HG03175 (cell line): ENCODE data around the gene RHBDD3.

Experiments used
- ATAC-seq: cut with Tn5 transposase; IDR thresholded peaks from one replicate; pipeline ENCODE4 v1.9.1; 2021; ENCODE audit warnings: mild to moderate bottlenecking, moderate library complexity; ENCODE audit not compliant: unreplicated experiment

RHBDD3 gene

DNA sequence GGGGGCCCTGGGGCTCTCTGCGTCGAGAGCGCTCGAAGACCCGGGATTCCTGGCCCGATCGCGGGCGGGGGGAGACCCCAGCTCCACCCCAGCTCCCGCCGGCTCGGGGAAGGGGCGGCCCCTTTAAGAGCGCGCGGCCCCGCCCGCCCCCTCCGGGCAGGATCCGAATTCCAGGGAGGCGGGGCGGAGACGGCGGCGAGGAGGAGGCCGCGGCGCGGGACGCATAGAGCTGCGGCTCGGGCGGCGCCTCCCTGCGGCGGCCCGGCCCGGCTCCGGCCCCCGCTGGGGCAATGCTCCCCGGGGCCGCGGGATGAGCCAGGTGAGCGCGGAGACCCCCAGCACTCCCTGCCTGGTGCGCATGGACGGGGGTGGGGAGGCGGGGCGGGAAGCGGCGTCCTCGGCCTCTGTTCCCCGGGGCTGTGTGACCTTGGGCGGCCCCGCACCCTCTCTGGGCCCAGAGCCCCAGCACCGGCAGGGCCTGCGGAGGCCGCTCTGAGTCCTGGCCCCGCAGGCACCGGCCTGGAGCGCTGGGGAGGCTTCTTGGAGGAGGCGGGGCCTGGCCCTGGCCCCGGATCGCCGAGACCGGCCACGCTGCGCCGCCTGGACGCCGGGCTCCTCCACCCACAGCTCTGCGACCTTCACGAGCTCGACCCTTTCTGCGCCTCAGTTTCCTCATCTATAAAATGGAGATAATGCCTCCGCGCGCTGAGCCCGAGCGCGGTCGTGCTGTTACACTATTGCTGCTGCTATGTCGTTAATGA, 39.2 kb upstream of the RHBDD3 start:
- ATAC-seq, result no peak

DNA sequence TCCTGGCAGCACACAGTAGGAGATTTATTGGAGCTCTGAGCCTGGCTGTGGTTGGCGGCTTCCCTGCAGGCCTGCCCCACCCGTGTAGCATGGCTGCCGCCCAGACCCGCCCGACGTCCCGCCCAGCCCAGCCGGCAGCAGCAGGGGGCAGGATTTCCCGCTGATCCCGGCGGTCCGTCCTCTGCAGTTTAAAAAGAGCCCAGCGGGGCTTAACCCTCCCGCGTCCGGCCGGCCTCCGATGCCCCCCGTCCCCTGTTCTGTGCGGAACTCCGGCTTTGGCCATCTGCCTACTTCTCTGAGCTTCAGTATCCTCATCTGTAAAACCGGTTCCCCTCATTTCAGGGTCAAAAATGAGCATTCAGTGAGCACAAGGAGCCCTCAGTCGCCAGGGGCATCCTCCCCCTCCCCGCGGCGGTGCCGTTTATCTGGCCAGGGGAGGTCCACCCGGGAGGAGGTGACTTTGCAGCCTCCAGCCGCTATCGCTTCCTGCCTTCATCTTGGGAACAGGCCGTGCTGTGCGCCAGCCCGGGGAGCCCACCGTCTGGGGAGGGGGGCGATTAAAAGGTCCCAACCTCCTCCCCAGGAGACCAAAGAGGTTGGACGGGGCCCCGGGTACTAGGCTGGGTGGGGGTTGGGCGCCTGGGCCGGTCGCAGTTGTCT, 38.5 kb upstream of the RHBDD3 start, which contains the start of gene GAS2L1:
GAS2L1 (plus strand) TSS at position 476 of the 660 bp plus-strand sequence. CDS start 1,456 bp downstream, outside the sequence.
- ATAC-seq, result no peak

DNA sequence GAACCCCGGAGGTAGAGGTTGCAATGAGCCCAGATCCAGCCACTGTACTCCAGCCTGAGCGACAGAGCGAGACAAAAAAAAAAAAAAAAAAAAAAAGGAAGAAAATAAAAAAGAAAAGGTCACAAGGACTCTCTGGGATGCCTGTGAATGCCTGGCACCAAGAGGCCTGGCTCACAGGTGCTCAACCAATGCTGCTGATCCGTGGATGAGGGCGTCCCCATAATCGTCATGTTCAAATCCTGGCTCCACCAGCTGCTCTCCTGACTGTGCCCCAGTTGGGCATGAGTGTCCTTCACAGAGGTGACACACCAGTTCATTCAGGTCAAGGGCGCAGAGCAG, 38.0 kb upstream of the RHBDD3 start:
- ATAC-seq, result no peak

DNA sequence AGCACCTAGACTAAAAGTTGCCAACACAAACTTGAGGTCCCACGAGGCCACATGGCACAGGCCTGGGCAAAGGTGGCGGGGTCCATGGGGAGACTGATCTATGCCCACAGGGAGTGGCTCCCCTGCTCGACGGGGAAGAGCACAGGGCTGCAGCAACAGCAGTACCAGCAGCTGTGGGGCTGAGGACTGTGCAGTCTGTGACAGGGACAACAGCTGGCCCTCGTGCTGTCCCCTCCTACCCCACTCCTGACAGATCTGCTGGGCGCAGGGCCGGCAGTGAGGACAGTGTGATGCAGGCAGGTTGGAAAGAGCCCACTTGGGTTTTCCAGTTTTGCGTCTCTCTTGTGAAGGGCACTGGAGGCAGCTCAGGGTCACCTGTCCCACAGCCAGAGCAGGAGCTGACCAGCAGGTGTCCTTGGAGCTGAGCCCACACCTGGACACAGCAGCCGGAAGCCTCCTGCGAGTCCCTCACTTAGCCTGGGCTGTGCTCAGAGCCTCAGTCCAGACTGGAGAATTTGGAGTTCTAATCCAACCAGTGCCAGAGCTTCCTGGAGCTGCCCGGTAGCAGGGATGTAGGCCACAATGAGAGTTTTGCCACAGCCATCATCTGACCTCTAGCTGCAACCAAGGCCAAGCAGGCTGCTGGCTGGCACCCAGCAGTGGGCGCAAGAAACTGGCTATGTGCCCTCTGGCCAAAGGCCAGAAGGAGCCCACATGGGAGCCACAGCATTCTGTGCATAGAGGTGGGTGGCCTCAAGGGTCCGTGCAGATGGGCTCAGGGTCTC, 35.1 kb upstream of the RHBDD3 start:
- ATAC-seq, result no peak

DNA sequence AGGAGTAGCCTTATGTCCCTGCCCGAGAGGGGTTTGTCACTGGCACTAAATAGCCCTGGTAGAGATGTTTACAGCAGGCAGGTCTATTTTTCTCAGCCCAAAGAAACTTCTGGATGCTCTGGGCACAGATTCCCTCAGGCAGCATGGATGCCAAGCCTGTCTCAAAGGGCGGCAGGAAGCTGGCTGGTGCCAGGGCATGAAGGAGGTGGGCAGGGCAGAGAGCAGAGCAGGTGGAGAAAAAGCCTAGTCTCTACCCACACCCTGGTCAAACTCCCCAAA, 34.6 kb upstream of the RHBDD3 start:
- ATAC-seq, result no peak

DNA sequence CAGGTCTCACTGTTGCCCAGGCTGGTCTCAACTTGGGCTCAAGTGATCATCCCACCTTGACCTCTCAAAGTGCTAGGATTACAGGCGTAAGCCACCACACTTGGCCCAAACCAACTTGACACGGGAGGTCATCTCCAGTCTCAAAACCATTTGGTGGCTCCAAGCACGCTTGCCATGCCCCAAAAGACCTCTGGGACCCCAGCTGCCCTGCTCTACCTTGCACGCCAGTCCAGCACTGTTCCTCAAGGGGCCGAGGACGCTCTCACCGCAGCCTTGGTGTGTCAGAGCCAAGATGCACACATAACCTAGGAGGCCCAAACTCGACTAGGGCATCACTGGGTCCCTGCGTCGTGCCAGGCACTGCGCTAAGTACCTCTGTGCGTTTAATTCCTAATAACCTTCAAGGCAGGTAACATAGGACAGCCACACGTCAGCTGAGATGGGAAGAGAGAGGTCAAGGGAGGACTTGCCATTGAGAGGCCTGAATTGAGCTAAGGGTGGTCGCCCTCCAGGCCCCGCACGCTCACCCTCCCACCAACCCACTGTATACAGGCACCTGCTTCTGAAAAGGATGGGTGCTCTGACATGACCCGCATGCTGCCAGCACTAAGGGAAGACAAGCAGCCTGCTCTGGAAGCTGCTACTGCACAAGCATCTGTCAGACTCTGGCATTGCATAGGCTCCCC, 34.1 kb upstream of the RHBDD3 start:
- no peak for ATAC-seq

DNA sequence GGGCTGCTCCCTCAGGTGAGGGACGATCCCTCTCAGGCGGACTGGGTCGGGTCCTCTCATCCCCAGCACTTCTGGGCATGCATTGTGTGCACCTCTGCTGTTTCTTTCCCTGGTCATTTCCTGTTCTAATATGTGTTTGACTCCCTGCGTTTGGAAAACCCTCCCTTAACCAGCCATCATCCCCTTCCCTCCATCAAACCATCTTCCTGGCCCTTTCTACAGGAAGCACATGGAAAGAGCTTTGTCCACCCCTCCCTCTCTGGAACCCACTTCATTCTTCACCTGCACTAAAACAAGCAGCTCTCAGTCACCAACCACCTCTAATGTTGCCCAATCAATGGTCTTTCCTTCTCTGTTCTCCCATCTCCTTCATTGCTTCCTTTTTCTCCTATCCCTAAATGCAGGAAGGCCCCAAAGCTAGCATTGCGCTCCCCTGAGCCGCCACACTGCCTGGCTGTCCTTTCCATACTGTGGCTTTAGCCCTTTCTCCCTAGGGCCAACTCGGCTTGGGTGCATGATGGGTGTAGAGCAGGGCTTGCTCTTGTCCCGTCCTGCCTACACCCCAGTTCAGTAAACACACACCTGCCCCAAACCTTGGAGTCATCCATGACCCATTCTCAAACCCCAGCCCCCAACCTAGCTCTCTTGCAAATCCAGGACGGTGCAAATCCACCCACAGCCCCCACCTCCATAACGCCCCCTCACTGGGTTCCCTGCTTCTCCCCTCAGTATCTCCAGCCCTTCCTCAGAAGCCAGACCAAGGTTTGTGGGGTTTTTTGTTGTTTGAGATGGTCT, 33.2 kb upstream of the RHBDD3 start:
- ATAC-seq, result no peak

DNA sequence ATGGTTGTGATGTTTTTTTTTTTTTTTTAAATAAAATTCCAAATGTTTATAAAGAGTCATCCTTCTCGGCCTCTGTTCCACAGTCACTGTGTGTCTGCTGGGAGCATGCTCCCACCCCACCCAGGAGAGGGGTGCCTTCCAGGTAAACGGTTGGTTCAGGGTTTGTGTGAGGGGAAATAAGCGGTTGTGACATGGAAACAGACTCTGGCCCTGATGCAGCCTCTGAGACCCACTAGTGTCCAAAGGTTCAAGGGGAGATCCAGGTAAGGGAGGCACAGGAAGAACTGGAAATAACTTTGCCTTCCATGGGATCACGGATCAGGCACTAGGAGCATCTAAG, 32.7 kb upstream of the RHBDD3 start:
- no peak for ATAC-seq

DNA sequence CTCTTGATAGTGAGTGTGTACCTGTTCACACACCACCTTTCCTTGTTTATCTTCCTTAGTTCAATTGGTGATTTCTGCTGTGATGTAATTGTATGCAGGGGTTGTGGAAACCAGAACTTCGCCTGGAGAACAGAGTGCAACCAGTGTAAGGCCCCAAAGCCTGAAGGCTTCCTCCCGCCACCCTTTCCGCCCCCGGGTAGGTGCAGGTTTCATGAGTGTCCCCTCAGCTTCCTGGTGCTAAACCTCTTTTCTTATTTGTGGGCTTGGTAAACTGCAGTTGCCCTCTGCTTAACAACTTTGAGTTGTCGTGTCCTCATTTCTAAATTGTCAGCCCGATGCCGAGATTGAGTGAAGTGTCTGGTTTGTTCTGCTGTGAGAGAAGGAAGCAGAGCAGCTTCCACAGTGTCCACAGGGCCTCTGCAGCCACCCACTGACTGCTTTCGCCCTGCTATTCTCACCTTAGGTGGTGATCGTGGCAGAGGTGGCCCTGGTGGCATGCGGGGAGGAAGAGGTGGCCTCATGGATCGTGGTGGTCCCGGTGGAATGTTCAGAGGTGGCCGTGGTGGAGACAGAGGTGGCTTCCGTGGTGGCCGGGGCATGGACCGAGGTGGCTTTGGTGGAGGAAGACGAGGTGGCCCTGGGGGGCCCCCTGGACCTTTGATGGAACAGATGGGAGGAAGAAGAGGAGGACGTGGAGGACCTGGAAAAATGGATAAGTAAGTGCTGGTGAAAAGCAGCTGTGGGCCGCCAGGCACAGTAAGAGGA, 31.5 kb upstream of the RHBDD3 start:
- ATAC-seq, result no peak

DNA sequence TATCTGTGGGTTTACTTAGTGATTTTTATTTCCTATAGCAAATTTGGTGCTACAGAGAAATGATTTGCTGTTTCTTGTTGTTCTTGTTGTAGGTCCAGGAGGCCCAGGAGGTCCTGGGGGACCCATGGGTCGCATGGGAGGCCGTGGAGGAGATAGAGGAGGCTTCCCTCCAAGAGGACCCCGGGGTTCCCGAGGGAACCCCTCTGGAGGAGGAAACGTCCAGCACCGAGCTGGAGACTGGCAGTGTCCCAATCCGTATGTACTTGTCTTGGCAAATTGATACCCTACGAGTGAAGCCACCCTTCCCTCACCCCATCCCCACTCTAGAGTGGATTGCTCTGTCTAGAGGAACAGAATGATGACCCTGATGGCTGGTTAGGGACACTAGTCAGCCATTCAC, 30.9 kb upstream of the RHBDD3 start:
- ATAC-seq, result no peak

DNA sequence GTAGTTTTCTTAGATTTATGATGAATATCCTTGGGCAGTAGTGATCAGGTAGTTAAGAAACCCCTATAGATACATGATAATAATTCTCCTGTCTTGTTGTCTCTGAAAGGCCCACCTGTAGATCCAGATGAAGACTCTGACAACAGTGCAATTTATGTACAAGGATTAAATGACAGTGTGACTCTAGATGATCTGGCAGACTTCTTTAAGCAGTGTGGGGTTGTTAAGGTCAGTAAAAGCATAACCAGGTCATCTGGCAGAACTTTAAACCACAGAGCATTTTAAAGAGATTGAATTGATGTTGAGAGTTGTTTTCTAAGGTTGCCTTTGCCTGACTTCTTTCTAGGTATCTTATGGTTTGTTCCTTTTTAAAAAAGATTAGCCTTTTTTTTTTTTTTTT, 24.6 kb upstream of the RHBDD3 start:
- no peak for ATAC-seq

DNA sequence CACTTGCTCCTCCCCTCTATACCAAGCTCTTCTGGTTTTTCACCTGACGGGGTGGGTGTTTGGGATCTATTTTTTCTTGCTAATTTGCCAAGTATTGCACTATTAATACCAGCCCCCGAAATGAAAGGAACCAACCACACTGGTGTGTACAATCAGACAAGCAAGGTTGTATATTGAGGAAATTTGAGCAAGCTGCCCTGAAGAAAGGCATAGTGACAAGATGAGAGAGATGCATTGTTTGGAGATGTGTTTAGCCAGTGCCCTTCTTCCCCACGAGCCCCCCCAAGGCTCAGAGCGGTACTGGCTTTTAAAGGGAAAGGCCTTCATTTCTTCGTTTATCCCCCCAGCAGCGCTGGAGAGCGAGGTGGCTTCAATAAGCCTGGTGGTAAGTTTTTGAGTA, 23.4 kb upstream of the RHBDD3 start:
- ATAC-seq, result no peak

DNA sequence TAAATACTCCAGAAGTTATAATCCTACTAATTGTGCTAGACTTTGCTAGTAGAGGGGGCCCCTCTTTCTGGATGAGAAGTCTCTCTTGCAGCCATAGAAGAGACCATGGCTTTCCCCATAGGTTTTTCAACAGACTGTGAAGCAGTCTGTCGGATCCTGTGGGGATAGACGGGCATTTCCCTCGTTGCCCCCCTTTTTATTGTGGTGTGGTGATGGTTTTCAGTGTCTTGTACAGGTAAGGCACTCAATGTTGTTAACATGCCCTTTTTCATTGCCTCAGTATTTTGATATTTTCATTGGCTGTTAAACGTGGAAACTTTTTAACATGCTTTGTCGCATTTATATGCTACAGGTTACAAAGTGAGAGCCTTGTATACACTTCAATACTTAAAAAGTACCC, 22.3 kb upstream of the RHBDD3 start:
- no peak for ATAC-seq

DNA sequence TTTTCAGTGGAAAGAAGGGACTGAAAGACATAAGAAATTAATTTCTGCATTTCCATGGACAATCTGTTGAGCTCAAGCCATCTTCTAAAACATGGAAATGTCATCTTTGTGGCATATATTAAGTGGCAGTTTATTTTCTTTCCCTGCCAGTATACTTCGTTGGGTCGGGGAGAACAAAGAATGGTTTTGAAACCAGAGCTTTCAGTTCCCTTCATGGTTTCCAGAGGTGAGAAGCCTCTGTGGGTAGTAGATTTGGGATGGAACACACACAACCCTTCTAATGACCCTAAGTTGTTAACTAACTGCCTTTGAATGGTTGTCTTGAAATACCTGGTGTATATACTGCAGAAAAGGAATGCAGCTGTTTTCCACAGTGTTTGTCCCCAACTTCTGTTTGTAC, 21.1 kb upstream of the RHBDD3 start:
- no peak for ATAC-seq

DNA sequence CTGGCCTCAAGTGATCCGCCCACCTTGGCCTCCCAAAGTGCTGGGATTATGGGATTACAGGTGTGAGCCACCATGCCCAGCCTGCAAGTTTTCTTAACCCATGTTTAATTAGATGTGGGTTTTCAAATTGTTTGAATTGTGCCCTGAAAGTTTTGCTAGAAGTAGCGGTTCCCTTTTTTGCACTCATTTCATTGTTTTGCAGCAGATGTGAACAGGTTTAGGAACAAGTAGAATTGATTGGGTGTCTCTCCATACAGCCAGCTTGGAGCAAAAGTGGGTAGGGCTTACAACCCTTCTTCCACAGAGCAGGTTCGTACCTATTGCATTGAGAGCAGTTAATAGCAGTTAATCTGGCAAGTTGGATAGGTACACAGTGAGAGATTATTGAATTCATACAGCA, 16.4 kb upstream of the RHBDD3 start:
- ATAC-seq, result no peak

DNA sequence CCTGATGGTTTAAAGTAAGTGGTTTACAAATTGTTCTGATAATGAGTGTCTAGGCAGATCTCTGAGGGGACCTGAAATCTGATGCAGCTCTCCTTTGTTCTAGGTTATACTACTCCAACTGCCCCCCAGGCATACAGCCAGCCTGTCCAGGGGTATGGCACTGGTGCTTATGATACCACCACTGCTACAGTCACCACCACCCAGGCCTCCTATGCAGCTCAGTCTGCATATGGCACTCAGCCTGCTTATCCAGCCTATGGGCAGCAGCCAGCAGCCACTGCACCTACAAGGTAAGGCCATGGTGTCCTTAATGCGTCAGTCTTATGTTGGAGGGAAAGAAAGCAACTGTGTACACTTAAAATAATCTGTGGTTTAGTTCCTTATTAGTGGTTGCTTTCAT, 10.1 kb upstream of the RHBDD3 start:
- no peak for ATAC-seq

DNA sequence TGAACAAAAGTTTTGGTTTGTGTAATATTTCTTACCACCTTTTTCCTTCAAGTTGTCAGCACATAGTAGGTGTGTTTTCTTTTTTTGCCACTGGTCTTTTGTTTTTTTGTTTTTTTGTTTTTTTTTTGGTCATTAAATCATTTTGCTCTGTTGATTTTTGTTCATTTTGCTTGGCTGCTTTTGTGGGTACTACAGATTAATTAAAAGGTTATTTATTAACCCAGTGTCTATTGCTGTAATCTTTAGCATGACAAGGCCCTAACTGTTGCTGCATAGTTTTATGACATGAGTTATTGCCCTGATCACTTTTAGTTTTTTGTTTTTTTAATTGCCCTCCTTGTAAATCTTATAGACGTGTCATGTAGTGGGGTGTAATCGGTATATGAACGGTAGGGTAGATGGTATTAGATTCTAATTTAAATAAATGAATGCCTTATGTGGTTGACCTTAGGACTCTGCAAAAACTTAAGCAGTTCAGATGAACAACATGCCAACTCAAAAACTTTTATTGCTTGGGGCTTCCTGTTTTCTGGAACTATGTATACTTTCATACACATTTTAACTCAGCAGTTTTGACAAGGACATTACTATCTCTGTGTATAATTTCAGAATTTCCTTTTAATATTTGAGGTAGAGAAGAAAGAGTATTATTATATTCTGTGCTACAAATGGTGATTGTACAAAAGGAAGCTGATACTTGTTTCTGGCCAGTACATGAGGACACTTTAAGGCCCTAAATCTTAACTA, 8.2 kb upstream of the RHBDD3 start:
- no peak for ATAC-seq

DNA sequence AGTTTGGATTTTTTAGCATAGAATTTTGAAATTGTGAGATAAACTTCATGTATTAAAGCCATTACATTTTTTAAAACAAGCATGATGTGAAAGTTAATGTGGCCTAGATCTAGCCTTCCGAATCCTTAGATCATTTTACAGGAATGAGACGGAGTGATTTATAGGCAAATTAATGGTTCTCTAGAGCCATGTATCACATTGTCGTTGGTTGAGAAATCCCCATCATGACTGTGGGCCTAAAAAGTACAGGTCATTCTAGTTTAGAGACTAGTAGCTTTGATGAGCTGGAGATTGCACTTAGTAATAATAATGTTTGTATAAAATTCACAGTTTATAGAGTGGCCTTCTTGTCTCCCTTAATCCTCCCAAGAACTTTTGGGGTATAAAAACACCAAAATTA, 7.4 kb upstream of the RHBDD3 start:
- no peak for ATAC-seq

DNA sequence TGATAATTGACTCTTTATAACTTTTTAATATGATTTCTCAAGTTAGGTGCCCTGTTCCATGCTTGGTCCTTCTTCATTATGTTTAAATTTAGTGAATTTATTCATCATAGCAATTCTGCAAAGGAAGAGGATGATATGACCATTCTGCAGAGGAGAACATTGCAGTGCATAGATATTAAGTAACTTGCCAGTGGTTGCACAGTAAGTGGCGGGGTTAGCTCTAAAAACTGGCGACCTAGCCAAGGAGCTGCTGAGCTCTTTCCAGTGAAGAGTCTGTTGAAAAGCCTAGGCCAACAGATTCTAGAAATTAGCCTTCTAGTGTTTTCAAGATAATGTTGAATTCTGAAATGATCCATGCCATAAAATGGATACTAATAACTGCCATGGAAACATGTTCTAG, 4.8 kb upstream of the RHBDD3 start:
- no peak for ATAC-seq
